HG02938 (cell line): ENCODE results near the gene CLTB.

ENCODE experiments used
- ATAC-seq: cut with Tn5 transposase; IDR thresholded peaks from one replicate; pipeline ENCODE4 v1.9.1; 2021; ENCODE audit warnings: mild to moderate bottlenecking, moderate library complexity; ENCODE audit not compliant: unreplicated experiment

Gene CLTB

GRCh38 chr5:176405656-176406435, 10.5 kb downstream of the CLTB start:
- ATAC-seq: no peak

DNA sequence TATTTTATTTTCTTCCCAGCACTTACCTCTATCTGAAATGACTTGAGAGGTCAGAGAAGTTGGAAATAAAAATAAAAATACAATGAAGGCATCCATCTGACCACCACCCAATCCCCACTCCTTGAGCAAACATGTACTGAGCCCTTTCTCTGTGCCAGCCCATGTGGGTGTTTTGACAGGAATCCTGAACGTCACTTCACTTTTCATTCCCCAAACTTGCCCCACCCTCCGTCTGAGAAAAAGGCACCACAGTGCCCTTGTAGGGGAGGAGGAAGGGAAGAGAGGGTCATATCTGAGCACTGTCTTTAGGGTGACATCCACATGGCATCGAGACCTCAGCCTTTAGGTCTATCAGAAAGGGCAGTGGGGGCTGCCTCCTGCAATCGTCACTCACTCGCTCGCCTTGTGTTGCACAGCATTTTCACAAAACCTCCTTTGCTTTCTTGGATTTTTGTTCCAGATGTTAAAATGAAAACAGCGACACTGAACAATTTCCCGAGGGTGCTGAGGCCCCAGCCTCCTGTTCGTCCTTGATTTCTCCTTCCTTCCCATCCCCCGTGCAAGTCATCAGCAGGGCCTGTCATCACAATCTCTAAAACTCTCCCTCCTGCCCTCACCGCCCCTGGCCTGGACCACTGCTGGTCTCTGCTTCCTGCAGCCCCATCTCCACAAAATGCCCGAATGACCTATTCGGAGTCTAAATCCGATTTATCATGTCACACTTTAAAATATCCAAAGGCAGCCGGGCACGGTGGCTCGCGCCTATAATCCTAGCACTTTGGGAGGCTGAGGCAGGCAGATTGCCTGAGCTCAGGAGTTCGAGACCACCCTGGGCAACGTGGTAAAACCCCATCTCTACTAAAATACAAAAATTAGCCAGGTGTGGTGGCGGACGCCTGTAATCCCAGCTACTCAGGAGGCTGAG, 14.8 kb downstream of the CLTB start:
- ATAC-seq: no peak

DNA sequence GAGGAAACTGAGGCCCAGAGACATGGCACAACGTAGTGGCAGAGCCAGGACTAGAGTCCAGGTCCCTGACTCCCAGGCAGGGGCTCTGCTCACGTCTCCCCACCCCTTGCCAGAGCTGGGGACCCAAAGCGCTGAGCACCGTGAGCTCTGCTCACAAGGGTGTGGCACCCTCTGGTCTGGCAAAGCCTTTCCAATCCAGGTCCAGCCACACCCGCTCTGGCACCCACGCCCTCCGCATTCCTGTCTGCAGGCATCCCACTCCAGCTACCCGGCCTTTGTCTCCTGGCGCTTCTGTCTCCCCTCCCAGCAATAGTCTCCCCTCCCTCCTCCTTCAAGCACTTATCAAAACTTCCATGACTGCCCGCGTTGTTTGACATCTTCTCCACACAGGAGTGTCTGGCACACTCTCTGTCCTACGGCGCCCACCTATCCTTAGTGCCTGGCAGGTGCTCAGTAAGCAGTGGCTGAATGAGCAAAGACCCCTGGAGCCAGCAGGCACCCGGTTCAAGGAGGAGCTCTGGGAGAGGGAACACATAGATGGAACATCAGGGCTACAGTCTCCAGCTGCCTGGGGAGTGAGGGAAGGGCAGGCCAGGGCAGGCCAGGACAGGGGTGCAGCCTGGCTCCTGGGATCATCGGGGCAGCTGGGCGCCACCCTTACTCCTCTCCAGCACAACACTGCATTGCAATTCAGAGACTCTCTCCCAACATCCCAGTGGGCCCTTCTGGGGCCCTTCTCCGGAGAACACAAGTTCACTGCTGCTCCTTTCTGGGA, 15.8 kb downstream of the CLTB start:
- no peak for ATAC-seq

GRCh38 chr5:176397736-176398420, 18.5 kb downstream of the CLTB start:
- no peak for ATAC-seq

- ATAC-seq: no peak
These were observed 20.0 kb downstream of the CLTB start for GRCh38 chr5:176396330-176396729.

DNA sequence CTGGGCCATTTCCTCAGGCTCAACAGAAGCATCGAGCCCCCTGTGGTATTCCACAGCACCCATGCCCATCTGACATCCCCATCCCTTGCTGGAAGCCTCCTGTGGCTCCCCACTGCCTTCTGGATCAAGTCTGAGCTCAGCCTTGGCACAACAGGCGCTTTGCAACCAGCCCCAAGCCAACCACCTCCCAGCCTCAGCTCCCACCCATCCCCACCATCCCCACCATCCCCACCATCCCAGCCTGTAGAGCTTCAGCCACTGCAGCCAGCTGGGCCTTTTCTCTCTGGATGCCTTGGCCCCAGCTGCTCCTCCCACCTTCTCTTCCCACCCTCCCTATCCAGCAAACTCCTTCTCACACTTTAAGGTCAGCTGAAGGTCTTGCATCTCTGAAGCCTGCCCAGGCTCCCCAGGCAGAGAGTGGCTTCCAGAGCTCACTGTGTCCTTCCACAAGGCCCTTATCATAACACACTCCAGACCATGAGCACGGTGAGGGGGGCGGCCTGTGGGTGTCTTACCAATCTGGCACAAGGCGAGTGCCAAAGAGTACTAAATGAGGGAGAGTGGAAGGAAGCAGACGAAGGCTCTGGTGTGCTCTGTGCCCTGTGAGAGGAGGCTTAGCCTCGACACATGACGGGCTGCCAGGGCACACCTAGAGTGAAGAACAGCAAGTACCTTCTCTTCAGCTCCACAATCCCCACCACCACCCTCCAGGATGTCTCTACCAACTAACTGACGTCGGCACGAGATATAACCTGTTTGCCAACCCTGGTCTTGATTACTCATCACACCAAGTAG, 21.3 kb downstream of the CLTB start:
- ATAC-seq: no peak

- ATAC-seq: no peak
These were observed 22.2 kb downstream of the CLTB start for GRCh38 chr5:176394096-176394495.

DNA sequence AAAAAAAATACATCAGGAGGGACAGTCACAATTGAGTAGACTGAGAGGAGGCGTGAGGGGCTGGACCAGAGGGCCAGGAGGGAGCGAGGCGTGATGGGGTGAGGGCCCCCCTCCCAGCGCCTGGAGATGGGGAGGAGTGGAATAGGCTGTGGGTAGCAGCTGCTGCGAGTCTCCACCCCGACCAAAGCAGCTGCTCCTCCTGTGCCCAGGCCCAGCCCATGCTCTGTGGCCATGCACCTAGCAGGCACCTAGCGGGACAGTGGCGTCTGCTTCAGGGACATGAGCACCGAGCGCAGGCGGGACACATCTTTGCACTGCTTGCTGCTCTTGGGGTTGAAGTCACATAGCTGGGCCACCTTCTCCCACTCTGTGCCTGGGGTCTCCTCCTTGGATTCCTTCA, 23.8 kb downstream of the CLTB start:
- no peak for ATAC-seq

GRCh38 chr5:176391999-176392398, 24.3 kb downstream of the CLTB start:
- ATAC-seq: no peak

- ATAC-seq: no peak
These were observed 24.9 kb downstream of the CLTB start for GRCh38 chr5:176391479-176391878.

- ATAC-seq: peak; percentile 33
These were observed 26.9 kb downstream of the CLTB start for GRCh38 chr5:176389135-176390123.

GRCh38 chr5:176388444-176389134, 27.8 kb downstream of the CLTB start, which contains the start of the genes HIGD2A and NOP16:
HIGD2A (plus strand) TSS chr5:176388751; CDS start chr5:176388820, 69 bp downstream.
NOP16 (minus strand) TSS chr5:176388598; CDS start chr5:176388539, 59 bp downstream.
- ATAC-seq: peak; percentile 83

- ATAC-seq: no peak
These were observed 28.3 kb downstream of the CLTB start for GRCh38 chr5:176388003-176388443.

DNA sequence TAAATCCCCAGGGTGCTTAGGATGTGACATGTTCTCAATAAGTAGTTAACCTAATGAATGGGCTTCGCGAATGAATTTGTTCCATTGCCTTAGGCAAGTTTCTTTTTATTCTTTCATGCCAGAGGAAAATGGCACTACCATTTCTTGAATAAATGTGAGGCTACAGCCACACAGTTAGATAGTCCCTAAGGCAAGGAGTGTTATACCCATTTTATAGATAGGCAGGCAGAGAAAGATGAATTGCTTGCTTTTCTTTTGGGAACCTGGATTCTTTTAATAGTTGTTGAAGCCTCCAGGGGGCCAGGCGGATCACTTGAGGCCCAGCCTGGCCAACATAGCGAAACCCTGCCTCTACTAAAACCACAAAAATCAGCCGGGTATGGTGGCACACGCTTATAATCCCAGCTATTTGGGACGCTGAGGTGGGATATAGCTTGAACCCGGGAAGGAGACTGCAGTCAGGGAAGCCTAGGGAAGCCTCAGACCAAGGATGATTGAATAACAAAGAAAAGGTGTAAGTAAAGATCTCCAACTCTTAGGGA, 28.9 kb downstream of the CLTB start:
- no peak for ATAC-seq

GRCh38 chr5:176386491-176386890, 29.8 kb downstream of the CLTB start:
- ATAC-seq: no peak

- ATAC-seq: no peak
These were observed 31.3 kb downstream of the CLTB start for GRCh38 chr5:176384991-176385390.

DNA sequence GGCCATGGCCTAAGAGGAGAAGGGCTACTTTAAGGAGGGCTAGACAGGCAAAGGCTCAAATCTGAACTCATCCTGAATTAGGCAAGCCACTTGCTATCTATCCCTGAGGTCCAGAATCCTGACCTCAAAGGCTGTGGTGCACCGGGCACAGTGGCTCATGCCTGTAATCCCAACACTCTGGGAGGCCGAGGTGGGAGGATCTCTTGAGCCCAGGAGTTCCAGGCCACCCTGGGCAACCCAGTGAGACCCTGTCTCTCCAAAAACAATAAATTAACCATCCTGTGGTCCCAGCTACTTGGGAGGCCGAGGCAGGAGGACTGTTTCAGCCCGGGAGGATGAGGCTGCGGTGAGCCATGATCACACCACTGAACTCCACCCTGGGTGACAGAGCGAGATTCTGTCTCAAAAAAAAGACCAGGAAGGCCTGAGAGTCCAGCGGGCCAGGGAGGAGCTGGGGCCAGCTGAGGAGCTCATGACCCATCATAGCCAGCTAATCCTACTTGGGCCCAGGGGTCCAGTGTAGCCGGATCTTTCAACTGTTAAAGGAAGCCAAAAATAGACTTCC, 31.9 kb downstream of the CLTB start:
- no peak for ATAC-seq
